Endothelial cell of umbilical vein (primary cell): ENCODE results near the gene DHFR. TPM values are rescaled to one million over a fixed set of nuclear protein-coding genes. Genes with fewer than 3 reads are reported as not detected.

Source experiments
- BruUV-seq: library from RNA; stranded (reverse); fragments of 400-500 nt; replicated peaks from 2 replicates; lab custom pipeline; 2021; lab: Mats Ljungman, UMichigan
- CTCF ChIA-PET: fragments of 300-600, 350-600 bp; sonication (Branson Sonifier 250); formaldehyde crosslinking; loops from one replicate; lab custom pipeline; 2021; ENCODE audit warnings: antibody characterized with exemption, inconsistent platforms; lab: Charles Lee
- POLR2A ChIA-PET: fragments of 300-600, 350-600 bp; sonication (Branson Sonifier 250); formaldehyde crosslinking; loops from one replicate; lab custom pipeline; 2021; ENCODE audit warnings: antibody characterized with exemption, inconsistent platforms; lab: Charles Lee
- DNase-seq: peaks from one replicate; pipeline ENCODE4 v3.0.0-alpha.2; 2011; ENCODE audit warnings: low read depth, low spot score
- FAIRE-seq: peaks from 2 replicates; lab custom pipeline; 2011; peaks lifted over from hg19 to GRCh38; lab: Jason Lieb, UNC
- H2AFZ ChIP-seq: 2 replicates; pipeline ENCODE4 v1.6.0; 2012; ENCODE audit warnings: low read depth, low read length, control low read depth, inconsistent platforms
- H3K27ac ChIP-seq: 2 replicates; pipeline ENCODE4 v1.5.1; 2011; ENCODE audit warnings: low read depth, mild to moderate bottlenecking, control low read depth, low read length, moderate library complexity; ENCODE audit not compliant: insufficient read depth
- H3K27me3 ChIP-seq, 2 experiments: 2 replicates each; pipeline versions ENCODE4 v1.6.0 to v1.6.1; 2011; ENCODE audit warnings: low read length in 2 of 2, mixed read lengths in 1 of 2; ENCODE audit not compliant: control insufficient read depth in 2 of 2, insufficient read depth in 2 of 2
- H3K36me3 ChIP-seq, 2 experiments: 2 replicates in 1 of 2; 3 replicates in 1 of 2; pipeline ENCODE4 v1.5.1; 2011; ENCODE audit warnings: low read length in 2 of 2, mild to moderate bottlenecking in 1 of 2, moderate library complexity in 1 of 2; ENCODE audit not compliant: control insufficient read depth in 2 of 2, insufficient read depth in 2 of 2; ENCODE audit errors: extremely low read depth in 1 of 2
- H3K4me1 ChIP-seq: 3 replicates; pipeline ENCODE4 v1.5.1; 2011; ENCODE audit warnings: mild to moderate bottlenecking, low read length; ENCODE audit not compliant: control insufficient read depth, insufficient read depth; ENCODE audit errors: extremely low read depth
- H3K4me2 ChIP-seq: 2 replicates; pipeline ENCODE4 v1.6.1; 2011; ENCODE audit warnings: low read length, control low read depth, mixed read lengths; ENCODE audit not compliant: insufficient read depth
- H3K4me3 ChIP-seq, 3 experiments: fragments of 200-600 bp in 1 of 3; sonication (generic), shearing (Covaris generic) in 1 of 3; replicated peaks in 1 of 3; 2 replicates each; pipeline ENCODE4 v1.5.1; 2011 to 2016; ENCODE audit warnings: control low read depth in 3 of 3, low read length in 3 of 3, mild to moderate bottlenecking in 2 of 3, inconsistent platforms in 1 of 3, low read depth in 1 of 3, moderate library complexity in 1 of 3; ENCODE audit not compliant: insufficient read depth in 1 of 3
- H3K79me2 ChIP-seq: 2 replicates; pipeline ENCODE4 v1.6.0; 2012; ENCODE audit warnings: low read length, inconsistent platforms; ENCODE audit not compliant: control insufficient read depth, insufficient read depth
- H3K9ac ChIP-seq: replicated peaks from 2 replicates; pipeline ENCODE3; 2011; ENCODE audit warnings: low read length, control low read depth; ENCODE audit not compliant: insufficient read depth; ENCODE audit errors: extremely low read depth
- H3K9me1 ChIP-seq: replicated peaks from 3 replicates; pipeline ENCODE4 v1.6.0; 2011; ENCODE audit warnings: mild to moderate bottlenecking, low read length; ENCODE audit not compliant: control insufficient read depth, insufficient read depth; ENCODE audit errors: extremely low read depth
- H3K9me3 ChIP-seq: replicated peaks from 2 replicates; pipeline ENCODE4 v1.5.1; 2012; ENCODE audit warnings: low read length, inconsistent platforms; ENCODE audit not compliant: control insufficient read depth, insufficient read depth
- H4K20me1 ChIP-seq: replicated peaks from 2 replicates; pipeline ENCODE3; 2011; ENCODE audit warnings: mild to moderate bottlenecking, low read length; ENCODE audit not compliant: control insufficient read depth, insufficient read depth; ENCODE audit errors: extremely low read depth
- EZH2 ChIP-seq: IDR thresholded peaks from 2 replicates; pipeline ENCODE4 v1.6.1; 2012; ENCODE audit warnings: borderline replicate concordance, low read depth, mild to moderate bottlenecking, moderate library complexity, low read length, inconsistent platforms; ENCODE audit not compliant: severe bottlenecking
- FOS ChIP-seq: IDR thresholded peaks from 2 replicates; pipeline ENCODE4 v1.6.1; 2011; ENCODE audit warnings: mild to moderate bottlenecking, low read length, moderate library complexity, borderline replicate concordance; ENCODE audit not compliant: insufficient read depth
- GATA2 ChIP-seq: IDR thresholded peaks from 2 replicates; pipeline ENCODE4 v1.7.0; 2011; ENCODE audit warnings: low read depth, mild to moderate bottlenecking, moderate library complexity, mixed read lengths, low read length; ENCODE audit not compliant: insufficient read length, insufficient read depth
- JUN ChIP-seq: IDR thresholded peaks from 2 replicates; pipeline ENCODE4 v1.6.1; 2011; ENCODE audit warnings: borderline replicate concordance, low read depth; ENCODE audit not compliant: insufficient read length, insufficient read depth
- MAX ChIP-seq: IDR thresholded peaks from 2 replicates; pipeline ENCODE4 v1.6.1; 2011; ENCODE audit not compliant: insufficient read depth, insufficient read length
- MYC ChIP-seq: IDR thresholded peaks from one replicate; pipeline ENCODE4 v1.6.1; 2011; ENCODE audit warnings: mild to moderate bottlenecking, low read depth, low read length
- POLR2A ChIP-seq: IDR thresholded peaks from 2 replicates; pipeline ENCODE4 v1.6.1; 2012; ENCODE audit warnings: low read depth, mild to moderate bottlenecking, control low read depth, low read length
- POLR2AphosphoS5 ChIP-seq: IDR thresholded peaks from 2 replicates; pipeline ENCODE4 v1.6.1; 2012; ENCODE audit warnings: low read depth, mild to moderate bottlenecking, control low read depth, low read length, moderate library complexity; ENCODE audit not compliant: insufficient read depth
- dilution Hi-C: fragments of 300-500 bp; cut with MboI; formaldehyde crosslinking; loops from one replicate; pipeline ENCODE4 v1.15.0; 2019; ENCODE audit warnings: low sequenced_read_pairs; ENCODE audit not compliant: extremely low pct_ligation_motif_present
- intact Hi-C: fragments of 100-400 bp; cut with micrococcal nuclease; formaldehyde crosslinking; loops from one replicate; pipeline ENCODE4 v1.10.0; 2022
- polyA plus RNA-seq, 4 experiments: library from polyadenylated mRNA; depleted of rRNA in 3 of 4; stranded (reverse) in 3 of 4; unstranded in 1 of 4; fragments of >200 nt; gene quantifications; 2 replicates each; pipeline versions ENCODE4 v1.2.1 to v1.2.3, GENCODE V29; 2011 to 2012; ENCODE audit warnings: missing spikeins in 1 of 4
- total RNA-seq: library from RNA; stranded (reverse); gene quantifications from 2 replicates; pipeline ENCODE4 v1.2.3, GENCODE V29; 2021
- TF ChIP-seq, protein P1 (sequence below), 2 donors: IDR thresholded peaks; 1 replicate in 1 of 2; 2 replicates in 1 of 2; pipeline ENCODE4 v1.5.1; 2011; ENCODE audit warnings: low read length in 2 of 2, mild to moderate bottlenecking in 2 of 2, moderate library complexity in 2 of 2, control low read depth in 1 of 2, inconsistent platforms in 1 of 2, low read depth in 1 of 2; ENCODE audit not compliant: insufficient read depth in 1 of 2; ENCODE audit errors: extremely low read depth in 1 of 2

DHFR gene
- total and polyA plus RNA-seq, 2 donors (not counting 3 experiments of a cell fraction or from before 2014, with no cell fraction given), result 17.6 to 35.8 TPM

DNA sequence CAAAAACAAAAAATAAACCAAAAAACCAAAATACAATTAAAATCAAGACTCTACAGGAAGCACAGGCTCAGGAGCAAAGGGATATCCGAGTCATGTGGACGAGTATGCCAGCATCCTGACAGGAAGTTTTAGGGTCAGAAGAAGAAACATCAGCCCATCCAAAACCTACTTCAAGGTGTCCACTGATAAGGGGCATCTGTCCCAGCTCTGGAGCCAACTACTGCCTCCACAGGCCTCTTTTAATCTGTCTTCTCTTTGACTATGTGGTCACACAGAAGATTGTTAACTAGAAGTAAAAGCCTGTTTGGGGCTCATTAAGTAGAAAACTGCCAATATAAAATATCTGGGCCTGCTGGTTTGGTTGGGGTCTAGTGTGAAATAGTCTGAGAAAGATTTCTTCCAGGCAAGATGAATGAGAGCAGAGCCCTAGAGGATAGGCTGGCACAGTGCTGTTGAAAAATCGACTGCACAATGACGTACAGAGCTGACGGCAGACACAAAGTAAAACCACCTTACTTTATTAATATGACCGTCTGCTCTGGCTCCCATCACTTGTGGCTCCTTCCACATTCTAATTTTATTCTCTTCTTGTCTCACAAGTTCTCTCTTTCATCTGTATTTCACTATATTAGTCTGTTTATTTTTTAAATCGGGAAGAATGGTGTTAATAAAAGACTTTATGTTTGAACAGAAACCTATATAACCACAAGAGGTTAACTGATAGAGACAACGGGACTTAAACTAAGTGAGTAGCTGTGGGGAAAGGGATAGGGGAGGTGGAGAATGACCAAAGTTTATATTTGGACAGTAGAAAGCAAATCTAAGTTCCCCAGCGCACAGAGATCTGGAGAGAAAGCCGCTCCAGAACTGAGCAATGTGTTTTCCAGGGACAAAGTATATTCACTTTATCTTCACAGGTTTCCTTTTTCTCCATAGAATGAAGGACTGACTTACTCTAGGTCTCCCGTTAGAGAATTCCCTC, 23.2 kb downstream of the DHFR start:
- H3K9me1 ChIP-seq, result no peaks in the 10 kb centered on the region
- no peak for DNase-seq
- H3K27me3 ChIP-seq, result no peaks in the 10 kb centered on the region
- FAIRE-seq, result no peak
- intact Hi-C loops (no loop called here), dilution Hi-C loops (no loop called here)
- H3K79me2 ChIP-seq, result no peaks in the 10 kb centered on the region
- H3K27ac ChIP-seq, result no peak overlapping the region
- no peak overlapping the region for H3K4me2 ChIP-seq
- ChIA-PET CTCF (no interaction called here), POLR2A (no interaction called here)
- no TSS peak for BruUV-seq
- H3K36me3 ChIP-seq, result peaks cover 0 to 2% of the 10 kb centered on the region in 2 experiments
- no peak overlapping the region for H3K4me3 ChIP-seq
- no peaks in the 10 kb centered on the region for H3K9me3 ChIP-seq
- H3K9ac ChIP-seq, result no peak overlapping the region
- H2AFZ ChIP-seq, result no peak overlapping the region
- H4K20me1 ChIP-seq, result no peaks in the 10 kb centered on the region
- peaks cover 2% of the 10 kb centered on the region for H3K4me1 ChIP-seq
- TF ChIP-seq POLR2A, result no peak
- no peak for TF ChIP-seq MAX
- no peak for TF ChIP-seq GATA2
- TF ChIP-seq, protein P1, sequence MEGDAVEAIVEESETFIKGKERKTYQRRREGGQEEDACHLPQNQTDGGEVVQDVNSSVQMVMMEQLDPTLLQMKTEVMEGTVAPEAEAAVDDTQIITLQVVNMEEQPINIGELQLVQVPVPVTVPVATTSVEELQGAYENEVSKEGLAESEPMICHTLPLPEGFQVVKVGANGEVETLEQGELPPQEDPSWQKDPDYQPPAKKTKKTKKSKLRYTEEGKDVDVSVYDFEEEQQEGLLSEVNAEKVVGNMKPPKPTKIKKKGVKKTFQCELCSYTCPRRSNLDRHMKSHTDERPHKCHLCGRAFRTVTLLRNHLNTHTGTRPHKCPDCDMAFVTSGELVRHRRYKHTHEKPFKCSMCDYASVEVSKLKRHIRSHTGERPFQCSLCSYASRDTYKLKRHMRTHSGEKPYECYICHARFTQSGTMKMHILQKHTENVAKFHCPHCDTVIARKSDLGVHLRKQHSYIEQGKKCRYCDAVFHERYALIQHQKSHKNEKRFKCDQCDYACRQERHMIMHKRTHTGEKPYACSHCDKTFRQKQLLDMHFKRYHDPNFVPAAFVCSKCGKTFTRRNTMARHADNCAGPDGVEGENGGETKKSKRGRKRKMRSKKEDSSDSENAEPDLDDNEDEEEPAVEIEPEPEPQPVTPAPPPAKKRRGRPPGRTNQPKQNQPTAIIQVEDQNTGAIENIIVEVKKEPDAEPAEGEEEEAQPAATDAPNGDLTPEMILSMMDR (IDR thresholded peaks at IDR 0.05; ENCODE audit: extremely low read depth in 1 of 2, insufficient read depth in 1 of 2, low read depth in 1 of 2, low read length in 2 of 2), result no peak
- no peak for TF ChIP-seq MYC
- TF ChIP-seq POLR2AphosphoS5, result no peak
- TF ChIP-seq EZH2, result no peak
- TF ChIP-seq FOS, result no peak
- no peak for TF ChIP-seq JUN
